NB4 (cell line): ENCODE data around the gene SCUBE3.

ENCODE experiments used
- DNase-seq: peaks from one replicate; pipeline ENCODE4 v3.0.0; 2010; ENCODE audit warnings: low read depth
- H3K4me3 ChIP-seq: one replicate; pipeline ENCODE4 v1.5.1; 2011; ENCODE audit warnings: mild to moderate bottlenecking, low read depth, low read length, moderate library complexity
- CTCF ChIP-seq: IDR thresholded peaks from one replicate; pipeline ENCODE4 v1.5.1; 2012; ENCODE audit warnings: low read depth, low read length
- MAX ChIP-seq: IDR thresholded peaks from 2 replicates; pipeline ENCODE4 v1.6.1; 2011; ENCODE audit warnings: low read depth, low read length
- MYC ChIP-seq: IDR thresholded peaks from 2 replicates; pipeline ENCODE4 v1.6.1; 2011; ENCODE audit warnings: low read depth, low read length
- POLR2A ChIP-seq: IDR thresholded peaks from 2 replicates; pipeline ENCODE4 v1.6.1; 2011; ENCODE audit warnings: mild to moderate bottlenecking; ENCODE audit not compliant: insufficient read length; ENCODE audit errors: extremely low read depth

SCUBE3 gene

GRCh38 chr6:35295036-35295435, 81.3 kb downstream of the SCUBE3 start:
- H3K4me3 ChIP-seq: no peak overlapping the region
- DNase-seq: no peak
- TF ChIP-seq CTCF (no peak), MYC (no peak), MAX (no peak), POLR2A (no peak)

- DNase-seq: peak; percentile 51
- TF ChIP-seq MYC: no peak
- TF ChIP-seq POLR2A: no peak
- no peak for TF ChIP-seq CTCF
- TF ChIP-seq MAX: no peak
- H3K4me3 ChIP-seq: no peak overlapping the region
Measured at GRCh38 chr6:35295521-35296315, 82.0 kb downstream of the SCUBE3 start.

GRCh38 chr6:35296931-35297600, 83.3 kb downstream of the SCUBE3 start:
- no peak for DNase-seq
- H3K4me3 ChIP-seq: peak overlapping the region; percentile 72
- TF ChIP-seq POLR2A: no peak
- TF ChIP-seq MYC: no peak
- no peak for TF ChIP-seq MAX
- no peak for TF ChIP-seq CTCF

- peak; percentile 99 for DNase-seq
- TF ChIP-seq CTCF: peak; percentile 85
- peak; percentile 76 for TF ChIP-seq MYC
- peak; percentile 83 for TF ChIP-seq POLR2A
- TF ChIP-seq MAX: peak; percentile 92
- H3K4me3 ChIP-seq: peak within 1 kb of the TSS; percentile 72
Measured at GRCh38 chr6:35297601-35298481, 84.1 kb downstream of the SCUBE3 start, which contains the start of gene DEF6. DEF6 (plus strand) TSS chr6:35297818; CDS start chr6:35297857, 39 bp downstream.

- peak overlapping the region; percentile 72 for H3K4me3 ChIP-seq
- TF ChIP-seq POLR2A: no peak
- 0 out of 2 replicates have a peak, but pooled peaks have one; percentile 15 for TF ChIP-seq MAX
- TF ChIP-seq CTCF: no peak
- peak; percentile 53 for DNase-seq
Measured at GRCh38 chr6:35298625-35299140, 84.9 kb downstream of the SCUBE3 start.
